Mesendoderm (in vitro differentiated cells): ENCODE measurements around the gene ASXL3.

Experiments
- DNase-seq: peaks from one replicate; pipeline ENCODE4 v3.0.0; 2013
- H2AK5ac ChIP-seq: 2 replicates; pipeline ENCODE4 v1.6.1; 2013; ENCODE audit warnings: low read length, inconsistent platforms
- H2BK120ac ChIP-seq: 2 replicates; pipeline ENCODE4 v1.6.1; 2013; ENCODE audit warnings: low read depth, mild to moderate bottlenecking, low read length, moderate library complexity, mixed read lengths
- H2BK15ac ChIP-seq: replicated peaks from 2 replicates; pipeline ENCODE4 v1.6.1; 2013; ENCODE audit warnings: low read depth, mild to moderate bottlenecking, moderate library complexity
- H2BK5ac ChIP-seq: 2 replicates; pipeline ENCODE4 v1.6.1; 2013; ENCODE audit warnings: low read length, inconsistent platforms
- H3K18ac ChIP-seq: 2 replicates; pipeline ENCODE4 v1.6.1; 2013; ENCODE audit warnings: mild to moderate bottlenecking, low read length, mixed read lengths
- H3K23ac ChIP-seq: one replicate; pipeline ENCODE4 v1.6.1; 2013; ENCODE audit warnings: low read length
- H3K27ac ChIP-seq: 2 replicates; pipeline ENCODE4 v1.5.1; 2013; ENCODE audit warnings: low read depth, mild to moderate bottlenecking, inconsistent platforms, low read length, moderate library complexity
- H3K27me3 ChIP-seq: 2 replicates; pipeline ENCODE4 v1.6.1; 2013; ENCODE audit warnings: low read length, control low read depth, mild to moderate bottlenecking, inconsistent platforms; ENCODE audit not compliant: insufficient read depth, poor library complexity
- H3K36me3 ChIP-seq: 2 replicates; pipeline ENCODE4 v1.6.1; 2013; ENCODE audit warnings: low read length, inconsistent platforms; ENCODE audit not compliant: control insufficient read depth, insufficient read depth
- H3K4ac ChIP-seq: one replicate; pipeline ENCODE4 v1.6.1; 2013; ENCODE audit warnings: low read depth, mild to moderate bottlenecking, low read length, moderate library complexity
- H3K4me1 ChIP-seq: 2 replicates; pipeline ENCODE4 v1.6.1; 2013; ENCODE audit warnings: low read depth, low read length, inconsistent platforms; ENCODE audit not compliant: control insufficient read depth
- H3K4me2 ChIP-seq: 2 replicates; pipeline ENCODE4 v1.6.1; 2013; ENCODE audit warnings: low read length
- H3K4me3 ChIP-seq: 2 replicates; pipeline ENCODE4 v1.5.1; 2013; ENCODE audit warnings: mild to moderate bottlenecking, low read length
- H3K56ac ChIP-seq: one replicate; pipeline ENCODE4 v1.6.1; 2013; ENCODE audit warnings: low read length
- H3K79me1 ChIP-seq: 2 replicates; pipeline ENCODE4 v1.6.1; 2013; ENCODE audit warnings: low read length, inconsistent platforms
- H3K79me2 ChIP-seq: 2 replicates; pipeline ENCODE4 v1.6.1; 2013; ENCODE audit warnings: mild to moderate bottlenecking, low read length; ENCODE audit not compliant: control insufficient read depth, insufficient read depth
- H3K9ac ChIP-seq: 2 replicates; pipeline ENCODE4 v1.6.1; 2013; ENCODE audit warnings: low read length, inconsistent platforms
- H4K5ac ChIP-seq: one replicate; pipeline ENCODE4 v1.6.1; 2013; ENCODE audit warnings: low read length
- H4K8ac ChIP-seq: one replicate; pipeline ENCODE4 v1.6.1; 2013; ENCODE audit warnings: low read depth, mild to moderate bottlenecking, control low read depth, low read length, moderate library complexity
- WGBS: extraction: QIAGEN DNeasy Blood & Tissue Kit; methylation state at CpG from one replicate; pipeline ENCODE4 v1.1.7; 2013; ENCODE audit warnings: low lambda C conversion rate, missing lambda C conversion rate; ENCODE audit not compliant: insufficient coverage; ENCODE audit errors: extremely low coverage; 5-methylcytosine and 5-hydroxymethylcytosine counted together

The ASXL3 gene

GRCh38 chr18:33612632-33613031, 34.6 kb downstream of the ASXL3 start:
- WGBS = no CpG with 5 or more reads among the region's 3 CpGs
- Histone ChIP-seq H3K79me1 (no peaks in the 10 kb centered on the region), H3K27ac (no peak overlapping the region), H4K5ac (no peak overlapping the region), H2BK15ac (no peak overlapping the region), H3K9ac (no peak overlapping the region), H2AK5ac (no peak overlapping the region), H3K4ac (no peak overlapping the region), H3K27me3 (no peaks in the 10 kb centered on the region), H3K56ac (no peak overlapping the region), H4K8ac (no peak overlapping the region), H3K36me3 (no peaks in the 10 kb centered on the region), H3K4me3 (no peak overlapping the region), H2BK5ac (no peak overlapping the region), H3K79me2 (no peaks in the 10 kb centered on the region), H3K23ac (no peak overlapping the region), H3K18ac (no peak overlapping the region), H3K4me2 (no peak overlapping the region), H3K4me1 (no peaks in the 10 kb centered on the region), H2BK120ac (no peak overlapping the region)
- no peak for DNase-seq

GRCh38 chr18:33616556-33616955, 38.5 kb downstream of the ASXL3 start:
- no peaks in the 10 kb centered on the region for H3K79me2 ChIP-seq
- H3K36me3 ChIP-seq = no peaks in the 10 kb centered on the region
- no peak overlapping the region for H2AK5ac ChIP-seq
- H2BK15ac ChIP-seq = no peak overlapping the region
- no peak overlapping the region for H3K27ac ChIP-seq
- no peaks in the 10 kb centered on the region for H3K27me3 ChIP-seq
- no CpG with 5 or more reads among the region's 3 CpGs for WGBS
- H3K4me2 ChIP-seq = no peak overlapping the region
- H3K4me1 ChIP-seq = no peaks in the 10 kb centered on the region
- H3K23ac ChIP-seq = no peak overlapping the region
- H3K9ac ChIP-seq = no peak overlapping the region
- H3K79me1 ChIP-seq = no peaks in the 10 kb centered on the region
- no peak overlapping the region for H3K4me3 ChIP-seq
- H3K56ac ChIP-seq = no peak overlapping the region
- no peak overlapping the region for H2BK5ac ChIP-seq
- no peak overlapping the region for H3K4ac ChIP-seq
- DNase-seq = no peak
- H2BK120ac ChIP-seq = no peak overlapping the region
- no peak overlapping the region for H3K18ac ChIP-seq
- no peak overlapping the region for H4K8ac ChIP-seq
- no peak overlapping the region for H4K5ac ChIP-seq

- Histone ChIP-seq H3K27me3 (no peaks in the 10 kb centered on the region), H4K5ac (no peak overlapping the region), H3K4me1 (no peaks in the 10 kb centered on the region), H3K4ac (no peak overlapping the region), H3K36me3 (no peaks in the 10 kb centered on the region), H3K4me2 (no peak overlapping the region), H3K27ac (no peak overlapping the region), H3K56ac (no peak overlapping the region), H3K79me2 (no peaks in the 10 kb centered on the region), H2AK5ac (no peak overlapping the region), H3K4me3 (no peak overlapping the region), H2BK5ac (no peak overlapping the region), H4K8ac (no peak overlapping the region), H3K79me1 (no peaks in the 10 kb centered on the region), H2BK15ac (no peak overlapping the region), H3K9ac (no peak overlapping the region), H3K23ac (no peak overlapping the region), H3K18ac (no peak overlapping the region), H2BK120ac (no peak overlapping the region)
- WGBS = no CpG with 5 or more reads among the region's 3 CpGs
- no peak for DNase-seq
Measured at GRCh38 chr18:33627114-33627513, 49.1 kb downstream of the ASXL3 start.

- no CpG with 5 or more reads among the region's 1 CpG for WGBS
- Histone ChIP-seq H3K4ac (no peak overlapping the region), H3K79me1 (no peaks in the 10 kb centered on the region)
Measured at GRCh38 chr18:33630476-33630875, 52.5 kb downstream of the ASXL3 start.

GRCh38 chr18:33641141-33641540, 63.1 kb downstream of the ASXL3 start:
- Histone ChIP-seq H3K27me3 (no peaks in the 10 kb centered on the region), H3K4me1 (no peaks in the 10 kb centered on the region), H3K56ac (no peak overlapping the region), H3K4me2 (no peak overlapping the region), H2BK15ac (no peak overlapping the region), H3K23ac (no peak overlapping the region), H3K27ac (no peak overlapping the region), H3K9ac (no peak overlapping the region), H3K79me1 (no peaks in the 10 kb centered on the region), H3K4me3 (no peak overlapping the region), H3K4ac (no peak overlapping the region), H4K5ac (no peak overlapping the region), H3K18ac (no peak overlapping the region), H2AK5ac (no peak overlapping the region), H3K79me2 (no peaks in the 10 kb centered on the region), H4K8ac (peak overlapping the region; percentile 76), H2BK120ac (no peak overlapping the region), H3K36me3 (no peaks in the 10 kb centered on the region), H2BK5ac (no peak overlapping the region)
- DNase-seq = no peak
- no CpG with 5 or more reads among the region's 3 CpGs for WGBS

More at GRCh38 chr18:33630476-33630875, 52.5 kb downstream of the ASXL3 start:
- Histone ChIP-seq H3K23ac (no peak overlapping the region), H2AK5ac (no peak overlapping the region), H4K5ac (no peak overlapping the region), H2BK15ac (no peak overlapping the region), H3K4me2 (no peak overlapping the region), H3K27me3 (no peaks in the 10 kb centered on the region), H3K36me3 (no peaks in the 10 kb centered on the region), H3K79me2 (no peaks in the 10 kb centered on the region), H4K8ac (no peak overlapping the region), H2BK120ac (no peak overlapping the region), H3K56ac (no peak overlapping the region), H3K27ac (no peak overlapping the region), H3K18ac (no peak overlapping the region), H2BK5ac (no peak overlapping the region), H3K9ac (no peak overlapping the region), H3K4me1 (no peaks in the 10 kb centered on the region), H3K4me3 (no peak overlapping the region)
- no peak for DNase-seq

GRCh38 chr18:33644494-33644893, 66.5 kb downstream of the ASXL3 start:
- Histone ChIP-seq H3K56ac (no peak overlapping the region), H3K4me2 (no peak overlapping the region), H2BK5ac (no peak overlapping the region), H3K23ac (no peak overlapping the region), H3K4ac (no peak overlapping the region), H2BK15ac (no peak overlapping the region), H4K5ac (no peak overlapping the region), H4K8ac (no peak overlapping the region), H3K9ac (no peak overlapping the region), H3K4me3 (no peak overlapping the region), H3K79me1 (no peaks in the 10 kb centered on the region), H3K18ac (no peak overlapping the region), H3K79me2 (no peaks in the 10 kb centered on the region), H3K27me3 (no peaks in the 10 kb centered on the region), H3K36me3 (no peaks in the 10 kb centered on the region), H2AK5ac (no peak overlapping the region), H2BK120ac (no peak overlapping the region), H3K4me1 (no peaks in the 10 kb centered on the region), H3K27ac (no peak overlapping the region)
- no CpG with 5 or more reads among the region's 2 CpGs for WGBS
- DNase-seq = no peak
